Endothelial cell of umbilical vein (primary cell): ENCODE measurements around the gene ALOX15. TPM values are rescaled to one million over a fixed set of nuclear protein-coding genes. Genes with fewer than 3 reads are reported as not detected.

ENCODE experiments used
- BruUV-seq: library from RNA; stranded (reverse); fragments of 400-500 nt; replicated peaks from 2 replicates; lab custom pipeline; 2021; lab: Mats Ljungman, UMichigan
- CTCF ChIA-PET: fragments of 300-600, 350-600 bp; sonication (Branson Sonifier 250); formaldehyde crosslinking; loops from one replicate; lab custom pipeline; 2021; ENCODE audit warnings: antibody characterized with exemption, inconsistent platforms; lab: Charles Lee
- POLR2A ChIA-PET: fragments of 300-600, 350-600 bp; sonication (Branson Sonifier 250); formaldehyde crosslinking; loops from one replicate; lab custom pipeline; 2021; ENCODE audit warnings: antibody characterized with exemption, inconsistent platforms; lab: Charles Lee
- DNase-seq: peaks from one replicate; pipeline ENCODE4 v3.0.0-alpha.2; 2011; ENCODE audit warnings: low read depth, low spot score
- FAIRE-seq: peaks from 2 replicates; lab custom pipeline; 2011; peaks lifted over from hg19 to GRCh38; lab: Jason Lieb, UNC
- H2AFZ ChIP-seq: 2 replicates; pipeline ENCODE4 v1.6.0; 2012; ENCODE audit warnings: low read depth, low read length, control low read depth, inconsistent platforms
- H3K27ac ChIP-seq: 2 replicates; pipeline ENCODE4 v1.5.1; 2011; ENCODE audit warnings: low read depth, mild to moderate bottlenecking, control low read depth, low read length, moderate library complexity; ENCODE audit not compliant: insufficient read depth
- H3K27me3 ChIP-seq, 2 experiments: 2 replicates each; pipeline versions ENCODE4 v1.6.0 to v1.6.1; 2011; ENCODE audit warnings: low read length in 2 of 2, mixed read lengths in 1 of 2; ENCODE audit not compliant: control insufficient read depth in 2 of 2, insufficient read depth in 2 of 2
- H3K36me3 ChIP-seq, 2 experiments: 2 replicates in 1 of 2; 3 replicates in 1 of 2; pipeline ENCODE4 v1.5.1; 2011; ENCODE audit warnings: low read length in 2 of 2, mild to moderate bottlenecking in 1 of 2, moderate library complexity in 1 of 2; ENCODE audit not compliant: control insufficient read depth in 2 of 2, insufficient read depth in 2 of 2; ENCODE audit errors: extremely low read depth in 1 of 2
- H3K4me1 ChIP-seq: 3 replicates; pipeline ENCODE4 v1.5.1; 2011; ENCODE audit warnings: mild to moderate bottlenecking, low read length; ENCODE audit not compliant: control insufficient read depth, insufficient read depth; ENCODE audit errors: extremely low read depth
- H3K4me2 ChIP-seq: 2 replicates; pipeline ENCODE4 v1.6.1; 2011; ENCODE audit warnings: low read length, control low read depth, mixed read lengths; ENCODE audit not compliant: insufficient read depth
- H3K4me3 ChIP-seq, 3 experiments: fragments of 200-600 bp in 1 of 3; sonication (generic), shearing (Covaris generic) in 1 of 3; replicated peaks in 1 of 3; 2 replicates each; pipeline ENCODE4 v1.5.1; 2011 to 2016; ENCODE audit warnings: control low read depth in 3 of 3, low read length in 3 of 3, mild to moderate bottlenecking in 2 of 3, inconsistent platforms in 1 of 3, low read depth in 1 of 3, moderate library complexity in 1 of 3; ENCODE audit not compliant: insufficient read depth in 1 of 3
- H3K79me2 ChIP-seq: 2 replicates; pipeline ENCODE4 v1.6.0; 2012; ENCODE audit warnings: low read length, inconsistent platforms; ENCODE audit not compliant: control insufficient read depth, insufficient read depth
- H3K9ac ChIP-seq: replicated peaks from 2 replicates; pipeline ENCODE3; 2011; ENCODE audit warnings: low read length, control low read depth; ENCODE audit not compliant: insufficient read depth; ENCODE audit errors: extremely low read depth
- H3K9me1 ChIP-seq: replicated peaks from 3 replicates; pipeline ENCODE4 v1.6.0; 2011; ENCODE audit warnings: mild to moderate bottlenecking, low read length; ENCODE audit not compliant: control insufficient read depth, insufficient read depth; ENCODE audit errors: extremely low read depth
- H3K9me3 ChIP-seq: replicated peaks from 2 replicates; pipeline ENCODE4 v1.5.1; 2012; ENCODE audit warnings: low read length, inconsistent platforms; ENCODE audit not compliant: control insufficient read depth, insufficient read depth
- H4K20me1 ChIP-seq: replicated peaks from 2 replicates; pipeline ENCODE3; 2011; ENCODE audit warnings: mild to moderate bottlenecking, low read length; ENCODE audit not compliant: control insufficient read depth, insufficient read depth; ENCODE audit errors: extremely low read depth
- CTCF ChIP-seq, 2 donors: IDR thresholded peaks; 1 replicate in 1 of 2; 2 replicates in 1 of 2; pipeline ENCODE4 v1.5.1; 2011; ENCODE audit warnings: low read length in 2 of 2, mild to moderate bottlenecking in 2 of 2, moderate library complexity in 2 of 2, control low read depth in 1 of 2, inconsistent platforms in 1 of 2, low read depth in 1 of 2; ENCODE audit not compliant: insufficient read depth in 1 of 2; ENCODE audit errors: extremely low read depth in 1 of 2
- EZH2 ChIP-seq: IDR thresholded peaks from 2 replicates; pipeline ENCODE4 v1.6.1; 2012; ENCODE audit warnings: borderline replicate concordance, low read depth, mild to moderate bottlenecking, moderate library complexity, low read length, inconsistent platforms; ENCODE audit not compliant: severe bottlenecking
- FOS ChIP-seq: IDR thresholded peaks from 2 replicates; pipeline ENCODE4 v1.6.1; 2011; ENCODE audit warnings: mild to moderate bottlenecking, low read length, moderate library complexity, borderline replicate concordance; ENCODE audit not compliant: insufficient read depth
- GATA2 ChIP-seq: IDR thresholded peaks from 2 replicates; pipeline ENCODE4 v1.7.0; 2011; ENCODE audit warnings: low read depth, mild to moderate bottlenecking, moderate library complexity, mixed read lengths, low read length; ENCODE audit not compliant: insufficient read length, insufficient read depth
- JUN ChIP-seq: IDR thresholded peaks from 2 replicates; pipeline ENCODE4 v1.6.1; 2011; ENCODE audit warnings: borderline replicate concordance, low read depth; ENCODE audit not compliant: insufficient read length, insufficient read depth
- MYC ChIP-seq: IDR thresholded peaks from one replicate; pipeline ENCODE4 v1.6.1; 2011; ENCODE audit warnings: mild to moderate bottlenecking, low read depth, low read length
- POLR2A ChIP-seq: IDR thresholded peaks from 2 replicates; pipeline ENCODE4 v1.6.1; 2012; ENCODE audit warnings: low read depth, mild to moderate bottlenecking, control low read depth, low read length
- POLR2AphosphoS5 ChIP-seq: IDR thresholded peaks from 2 replicates; pipeline ENCODE4 v1.6.1; 2012; ENCODE audit warnings: low read depth, mild to moderate bottlenecking, control low read depth, low read length, moderate library complexity; ENCODE audit not compliant: insufficient read depth
- dilution Hi-C: fragments of 300-500 bp; cut with MboI; formaldehyde crosslinking; loops from one replicate; pipeline ENCODE4 v1.15.0; 2019; ENCODE audit warnings: low sequenced_read_pairs; ENCODE audit not compliant: extremely low pct_ligation_motif_present
- intact Hi-C: fragments of 100-400 bp; cut with micrococcal nuclease; formaldehyde crosslinking; loops from one replicate; pipeline ENCODE4 v1.10.0; 2022
- polyA plus RNA-seq, 4 experiments: library from polyadenylated mRNA; depleted of rRNA in 3 of 4; stranded (reverse) in 3 of 4; unstranded in 1 of 4; fragments of >200 nt; gene quantifications; 2 replicates each; pipeline versions ENCODE4 v1.2.1 to v1.2.3, GENCODE V29; 2011 to 2012; ENCODE audit warnings: missing spikeins in 1 of 4
- total RNA-seq: library from RNA; stranded (reverse); gene quantifications from 2 replicates; pipeline ENCODE4 v1.2.3, GENCODE V29; 2021
- TF ChIP-seq, protein P1 (sequence below): IDR thresholded peaks from 2 replicates; pipeline ENCODE4 v1.6.1; 2011; ENCODE audit not compliant: insufficient read depth, insufficient read length

The ALOX15 gene
- total and polyA plus RNA-seq, 2 donors (not counting 3 experiments of a cell fraction or from before 2014, with no cell fraction given), result not detected

GRCh38 chr17:4602041-4602440 is 39.4 kb downstream of the ALOX15 start:
- Histone ChIP-seq H3K9me1 (no peaks in the 10 kb centered on the region), H3K9ac (no peak overlapping the region), H3K4me3 (no peak overlapping the region), H3K9me3 (no peaks in the 10 kb centered on the region), H3K4me2 (no peak overlapping the region), H3K36me3 (no peaks in the 10 kb centered on the region), H3K27me3 (peaks cover 0 to 2% of the 10 kb centered on the region in 2 experiments), H4K20me1 (no peaks in the 10 kb centered on the region), H3K27ac (no peak overlapping the region), H3K79me2 (no peaks in the 10 kb centered on the region), H2AFZ (no peak overlapping the region), H3K4me1 (no peaks in the 10 kb centered on the region)
- DNase-seq (no peak), FAIRE-seq (no peak)
- intact Hi-C loops (no loop called here), dilution Hi-C loops (no loop called here)
- BruUV-seq, result no TSS peak
- no peak for TF ChIP-seq POLR2AphosphoS5
- TF ChIP-seq EZH2, result no peak
- TF ChIP-seq POLR2A, result no peak
- no peak for TF ChIP-seq GATA2
- TF ChIP-seq, protein P1, sequence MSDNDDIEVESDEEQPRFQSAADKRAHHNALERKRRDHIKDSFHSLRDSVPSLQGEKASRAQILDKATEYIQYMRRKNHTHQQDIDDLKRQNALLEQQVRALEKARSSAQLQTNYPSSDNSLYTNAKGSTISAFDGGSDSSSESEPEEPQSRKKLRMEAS, result no peak
- TF ChIP-seq CTCF (IDR thresholded peaks at IDR 0.05; ENCODE audit: extremely low read depth in 1 of 2, insufficient read depth in 1 of 2, low read depth in 1 of 2, low read length in 2 of 2), result no peak
- TF ChIP-seq MYC, result no peak
- no peak for TF ChIP-seq JUN
- TF ChIP-seq FOS, result no peak
- ChIA-PET POLR2A (no interaction called here), CTCF (interaction anchor here (0.6 to 1.5 kb wide), 2 partner anchors 35 to 452 kb away, joined by 3 to 8 read pairs; no protein-coding TSS in a partner anchor)
